WI38 (cell line): ENCODE data around the gene ITIH6.
A peak's percentile ranks its signal among the peaks of the same experiment; 100 is the strongest.
"Not testable (repeated sequence)": the region's sequence is repeated elsewhere in the genome, so short reads cannot be mapped to it uniquely, and the experiment has no call there.

ENCODE experiments used
- H3K4me3 ChIP-seq: 2 replicates; pipeline ENCODE4 v1.5.1; 2011; ENCODE audit warnings: low read depth, mild to moderate bottlenecking, control low read depth, low read length
- TF ChIP-seq, protein P1 (sequence below): IDR thresholded peaks from 2 replicates; pipeline ENCODE4 v1.5.1; 2012; ENCODE audit warnings: low read depth, mild to moderate bottlenecking, control low read depth, low read length

Gene ITIH6

DNA sequence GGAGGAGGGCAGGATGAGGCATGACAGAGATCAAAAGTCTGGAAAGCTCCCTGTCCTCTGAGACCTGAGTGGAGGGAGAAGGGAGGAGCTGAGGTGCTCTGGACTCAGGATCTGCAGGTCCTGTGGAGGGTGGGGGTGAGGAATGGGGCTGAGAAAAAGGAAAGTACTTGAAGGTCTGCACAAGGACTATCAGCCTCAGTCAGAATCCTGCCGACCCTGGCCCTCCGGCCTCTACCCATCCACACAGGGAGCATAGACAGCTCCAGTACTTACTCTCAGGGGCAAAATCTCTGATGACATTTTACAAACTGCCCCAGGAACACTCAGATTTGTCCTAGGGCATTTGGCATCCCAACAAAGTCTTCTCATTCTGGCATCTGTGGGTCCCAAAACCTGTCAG is 991 bp upstream of the ITIH6 start:
- TF ChIP-seq, protein P1, sequence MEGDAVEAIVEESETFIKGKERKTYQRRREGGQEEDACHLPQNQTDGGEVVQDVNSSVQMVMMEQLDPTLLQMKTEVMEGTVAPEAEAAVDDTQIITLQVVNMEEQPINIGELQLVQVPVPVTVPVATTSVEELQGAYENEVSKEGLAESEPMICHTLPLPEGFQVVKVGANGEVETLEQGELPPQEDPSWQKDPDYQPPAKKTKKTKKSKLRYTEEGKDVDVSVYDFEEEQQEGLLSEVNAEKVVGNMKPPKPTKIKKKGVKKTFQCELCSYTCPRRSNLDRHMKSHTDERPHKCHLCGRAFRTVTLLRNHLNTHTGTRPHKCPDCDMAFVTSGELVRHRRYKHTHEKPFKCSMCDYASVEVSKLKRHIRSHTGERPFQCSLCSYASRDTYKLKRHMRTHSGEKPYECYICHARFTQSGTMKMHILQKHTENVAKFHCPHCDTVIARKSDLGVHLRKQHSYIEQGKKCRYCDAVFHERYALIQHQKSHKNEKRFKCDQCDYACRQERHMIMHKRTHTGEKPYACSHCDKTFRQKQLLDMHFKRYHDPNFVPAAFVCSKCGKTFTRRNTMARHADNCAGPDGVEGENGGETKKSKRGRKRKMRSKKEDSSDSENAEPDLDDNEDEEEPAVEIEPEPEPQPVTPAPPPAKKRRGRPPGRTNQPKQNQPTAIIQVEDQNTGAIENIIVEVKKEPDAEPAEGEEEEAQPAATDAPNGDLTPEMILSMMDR: no peak
- H3K4me3 ChIP-seq: no peak overlapping the region

DNA sequence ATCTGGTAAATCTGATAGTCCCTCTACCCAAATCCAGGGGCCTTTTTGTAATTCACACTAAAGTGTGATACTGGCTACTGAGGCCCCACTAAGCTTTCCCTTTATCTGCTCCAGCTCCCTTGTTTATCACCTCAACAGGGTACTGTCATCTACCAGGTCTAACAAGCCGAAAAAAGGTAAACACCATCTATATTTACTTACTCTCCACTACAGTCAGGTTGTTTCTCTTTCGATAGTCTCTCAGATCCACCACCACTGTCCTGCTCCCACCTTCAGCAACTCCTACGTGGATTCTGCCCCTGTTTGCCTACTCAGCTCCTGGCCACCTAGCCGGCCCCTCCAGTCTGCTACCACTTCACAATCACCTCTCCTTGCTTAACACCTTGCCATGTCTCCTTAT is 3.3 kb downstream of the ITIH6 start:
- TF ChIP-seq, protein P1: no peak
- no peak overlapping the region for H3K4me3 ChIP-seq

DNA sequence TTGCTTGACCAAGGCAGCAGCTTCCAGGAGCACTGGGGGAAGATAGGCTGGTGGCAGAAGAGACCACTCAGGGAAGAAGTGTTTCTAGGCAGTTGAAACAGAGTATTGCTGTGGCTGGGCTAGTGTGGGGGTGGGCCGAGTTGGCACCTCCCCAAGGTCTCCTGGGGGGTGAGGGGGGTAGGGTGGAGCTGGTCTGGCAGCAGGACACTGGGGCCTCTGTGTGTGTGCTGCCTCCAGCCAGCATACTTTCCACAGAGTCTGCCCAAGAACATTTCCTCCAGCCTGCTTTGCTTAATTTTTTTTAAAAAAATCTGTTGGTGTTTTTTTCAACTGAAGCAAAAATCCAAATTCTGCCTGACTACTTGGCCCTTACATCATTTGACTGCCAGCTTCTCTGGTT is 4.0 kb downstream of the ITIH6 start:
- H3K4me3 ChIP-seq: no peak overlapping the region
- TF ChIP-seq, protein P1: no peak

DNA sequence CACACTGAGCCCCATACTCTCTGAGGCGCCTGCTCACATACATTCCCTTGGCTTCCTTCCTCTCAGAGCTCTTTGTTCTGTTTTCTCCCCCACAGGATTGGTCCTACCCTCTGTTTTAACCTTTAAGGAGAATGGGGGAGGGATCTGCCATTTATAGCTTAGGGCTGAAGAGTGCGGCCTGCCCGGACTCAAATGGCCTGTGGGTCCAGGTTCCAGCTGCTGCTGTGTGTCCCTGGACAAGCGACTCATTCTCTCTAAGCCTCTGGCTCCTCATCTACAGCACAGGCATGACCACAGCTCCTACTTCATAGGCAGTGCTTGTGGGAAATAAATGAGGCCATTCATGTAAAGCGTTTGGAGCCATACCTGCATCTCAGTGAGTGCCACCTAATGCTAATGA is 8.7 kb downstream of the ITIH6 start:
- H3K4me3 ChIP-seq: not testable (repeated sequence)

DNA sequence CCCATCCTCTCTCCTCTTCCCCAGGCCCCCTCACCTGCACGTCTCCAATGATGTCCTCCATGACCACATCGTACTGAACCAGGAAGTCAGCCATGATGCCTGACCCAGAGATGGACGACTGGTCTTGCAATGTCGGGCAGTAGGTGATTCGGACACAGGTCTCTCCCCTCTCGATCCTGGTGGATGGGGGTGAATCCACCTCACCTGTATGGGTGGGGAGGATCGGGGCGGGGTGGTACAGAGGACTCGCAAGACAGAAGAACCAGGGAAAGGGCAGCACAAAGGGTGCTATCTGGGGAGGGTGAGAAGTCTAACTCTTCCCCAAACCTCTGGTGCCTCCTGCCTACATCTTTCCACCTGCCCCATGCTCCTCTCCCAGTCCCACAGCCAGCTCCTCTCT is 9.6 kb downstream of the ITIH6 start:
- TF ChIP-seq, protein P1: no peak
- H3K4me3 ChIP-seq: no peak overlapping the region

DNA sequence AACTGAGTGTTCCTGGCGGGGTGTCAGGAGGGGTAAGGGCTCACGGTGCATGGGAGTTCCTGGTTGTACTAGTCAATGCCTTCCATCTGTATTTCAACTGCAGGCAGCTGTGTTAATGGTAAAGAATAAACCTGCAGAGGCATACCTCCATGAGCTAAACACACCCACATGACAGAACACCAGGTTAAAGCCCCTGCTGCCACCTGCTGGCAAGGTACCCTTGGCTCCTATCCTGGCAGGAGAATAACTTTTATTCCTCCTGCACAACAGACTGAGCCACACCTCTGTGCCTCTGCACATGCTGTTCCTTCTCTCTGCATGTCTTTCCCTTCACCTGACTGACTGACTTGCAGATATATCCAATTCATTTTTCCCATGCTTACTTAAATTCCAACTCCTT is 11.1 kb downstream of the ITIH6 start:
- TF ChIP-seq, protein P1: no peak

DNA sequence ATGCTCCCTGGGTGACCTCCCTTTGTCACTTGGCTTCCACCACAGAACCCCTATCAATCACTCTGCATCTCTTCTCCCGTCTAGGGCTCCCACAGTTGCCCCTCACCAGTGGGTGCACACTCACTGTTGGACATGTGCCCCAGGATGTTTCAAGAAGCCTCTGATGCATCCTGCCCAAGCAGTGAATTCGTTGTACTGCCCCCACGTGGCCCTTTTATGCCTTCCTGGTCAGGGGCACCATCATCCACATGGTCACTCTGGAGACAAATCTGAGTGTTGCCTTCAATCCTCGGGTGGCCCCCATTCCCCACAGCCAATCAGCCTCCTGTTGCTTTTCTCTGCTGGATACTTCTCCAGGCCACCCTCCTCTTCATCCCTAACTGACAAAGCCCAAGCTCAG is 12.2 kb downstream of the ITIH6 start:
- TF ChIP-seq, protein P1: peak; percentile 16; the same call in 1 of the 2 replicates
- no peak overlapping the region for H3K4me3 ChIP-seq

More for the DNA sequence above, 11.1 kb downstream of the ITIH6 start:
- H3K4me3 ChIP-seq: no peak overlapping the region

DNA sequence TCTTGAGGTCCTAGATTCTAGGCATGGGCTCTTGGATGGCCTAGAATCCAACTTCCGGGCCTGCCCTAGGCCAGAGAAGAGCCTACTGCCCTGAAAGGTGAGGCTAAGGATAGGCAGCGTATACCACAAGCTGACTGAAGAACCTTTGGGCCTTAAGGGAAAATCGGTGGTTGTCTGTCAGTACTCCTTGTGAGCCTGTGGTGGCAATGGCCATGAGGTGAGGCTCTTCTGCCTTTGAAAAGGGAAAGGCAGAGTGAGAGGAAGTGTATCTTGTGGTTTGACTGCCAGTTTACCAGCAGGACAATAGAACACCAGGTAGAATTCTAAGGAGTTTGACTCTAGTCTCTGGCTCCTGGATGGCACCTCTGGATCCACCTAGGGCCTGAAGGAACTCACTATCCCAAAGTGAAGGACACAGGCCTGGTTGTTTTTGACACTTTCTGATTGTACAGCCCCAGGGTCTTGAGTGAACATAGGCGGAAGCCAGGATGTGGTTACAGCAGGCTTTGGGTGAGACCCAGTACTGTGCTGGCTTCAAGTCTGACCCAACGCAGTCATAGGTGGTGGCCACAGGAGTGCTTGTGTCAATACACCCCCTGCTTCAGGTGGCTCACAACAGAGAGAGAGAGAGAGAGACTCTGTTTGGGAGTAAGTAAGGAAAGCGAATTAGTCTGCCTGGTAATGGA is 20.9 kb downstream of the ITIH6 start:
- TF ChIP-seq, protein P1: no peak
- no peak overlapping the region for H3K4me3 ChIP-seq
